Stomach (tissue), 4 donors: ENCODE measurements around the gene BTNL9.

ENCODE experiments used
- CTCF ChIP-seq, 7 experiments: fragments of 450-650 bp in 4 of 7; fragments of 200-600 bp in 3 of 7; sonication (generic) in 3 of 7; IDR thresholded peaks; one replicate each; pipeline ENCODE4 v1.5.1; 2016 to 2019; ENCODE audit warnings: antibody characterized with exemption in 7 of 7, control low read depth in 2 of 7, mild to moderate bottlenecking in 1 of 7
- EP300 ChIP-seq: sonication (generic); formaldehyde crosslinking; IDR thresholded peaks from one replicate; pipeline ENCODE4 v1.6.1; 2017; ENCODE audit warnings: antibody characterized with exemption
- POLR2A ChIP-seq, 4 donors: fragments of 450-650 bp; IDR thresholded peaks; one replicate each; pipeline ENCODE4 v1.6.1; 2016; ENCODE audit warnings: antibody characterized with exemption in 4 of 4, control low read depth in 2 of 4, mild to moderate bottlenecking in 1 of 4, moderate library complexity in 1 of 4
- POLR2AphosphoS5 ChIP-seq, 3 donors: sonication (generic); formaldehyde crosslinking; IDR thresholded peaks; one replicate each; pipeline ENCODE4 v1.6.1; 2016; ENCODE audit warnings: antibody characterized with exemption in 3 of 3

GRCh38 chr5:181059297-181060230 lies 19.5 kb downstream of the BTNL9 start:
- no peak for TF ChIP-seq EP300
- TF ChIP-seq CTCF (IDR thresholded peaks at IDR 0.05) = no peak
- TF ChIP-seq POLR2AphosphoS5 (IDR thresholded peaks at IDR 0.05) = no peak
- no peak for TF ChIP-seq POLR2A (IDR thresholded peaks at IDR 0.05)
